SK-MEL-5 (cell line): ENCODE measurements around the gene TFF3. TPM values are rescaled to one million over a fixed set of nuclear protein-coding genes. Genes with fewer than 3 reads are reported as not detected.

Experiments used
- DNase-seq: peaks from one replicate; pipeline ENCODE4 v3.0.0-alpha.2; 2016; ENCODE audit warnings: low read depth, low spot score
- in situ Hi-C: cut with HindIII; loops from 2 replicates; pipeline ENCODE4 v1.10.0; 2016; ENCODE audit warnings: low sequenced_read_pairs, high pct_unique_total_duplicates, low pct_unique_long_range_greater_than_20kb
- polyA plus RNA-seq, 2 experiments: library from polyadenylated mRNA; depleted of rRNA; stranded (reverse); fragments of >200 nt; gene quantifications; 2 replicates each; pipeline ENCODE4 v1.2.3, GENCODE V29; 2015
- total RNA-seq: library from RNA; depleted of rRNA; stranded (reverse); fragments of >200 nt; shearing (Covaris generic); gene quantifications from 2 replicates; pipeline ENCODE4 v1.2.3, GENCODE V29; 2014; rRNA removed

TFF3 gene
- total RNA-seq: 0.13 and 0.16 TPM in 2 replicates
- 0.09 and 0.19 TPM in 2 replicates for polyA plus RNA-seq (2015; cell fraction: cytosol; rRNA removed)
- polyA plus RNA-seq (2015; cell fraction: nucleus; rRNA removed): not detected in 2 replicates

GRCh38 chr21:42315296-42315891, at the start of gene TFF3:
Gene TFF3, minus strand, starts transcription at chr21:42315409. Its CDS starts 35 bp downstream, at chr21:42315374.
- DNase-seq: peak; percentile 63
- in situ Hi-C loops: no loop called here

- DNase-seq: no peak
- in situ Hi-C loops: no loop called here
These were observed 49.2 kb upstream of the TFF3 start for GRCh38 chr21:42364304-42364865.

GRCh38 chr21:42363312-42363711, 48.1 kb upstream of the TFF3 start:
- in situ Hi-C loops: no loop called here
- no peak for DNase-seq

GRCh38 chr21:42362700-42363099, 47.5 kb upstream of the TFF3 start:
- no peak for DNase-seq
- in situ Hi-C loops: no loop called here

GRCh38 chr21:42362198-42362597, 47.0 kb upstream of the TFF3 start:
- no peak for DNase-seq
- in situ Hi-C loops: no loop called here

- no peak for DNase-seq
- in situ Hi-C loops: no loop called here
These were observed 46.1 kb upstream of the TFF3 start for GRCh38 chr21:42361286-42361685.

- DNase-seq: no peak
- in situ Hi-C loops: no loop called here
These were observed 45.1 kb upstream of the TFF3 start for GRCh38 chr21:42360317-42360716.

- in situ Hi-C loops: no loop called here
- DNase-seq: peak; percentile 5
These were observed 43.7 kb upstream of the TFF3 start for GRCh38 chr21:42358937-42359336.

GRCh38 chr21:42358261-42358660, 43.1 kb upstream of the TFF3 start:
- in situ Hi-C loops: no loop called here

GRCh38 chr21:42357307-42357706, 42.1 kb upstream of the TFF3 start:
- in situ Hi-C loops: no loop called here

More at GRCh38 chr21:42358261-42358660, 43.1 kb upstream of the TFF3 start:
- DNase-seq: no peak

GRCh38 chr21:42356650-42357049, 41.4 kb upstream of the TFF3 start:
- in situ Hi-C loops: no loop called here
- no peak for DNase-seq

More at GRCh38 chr21:42357307-42357706, 42.1 kb upstream of the TFF3 start:
- DNase-seq: no peak

- no peak for DNase-seq
- in situ Hi-C loops: no loop called here
These were observed 40.8 kb upstream of the TFF3 start for GRCh38 chr21:42356046-42356445.

- DNase-seq: no peak
- in situ Hi-C loops: no loop called here
These were observed 38.4 kb upstream of the TFF3 start for GRCh38 chr21:42353623-42354022.

- no peak for DNase-seq
- in situ Hi-C loops: no loop called here
These were observed 37.4 kb upstream of the TFF3 start for GRCh38 chr21:42352441-42353095.

- in situ Hi-C loops: no loop called here
- no peak for DNase-seq
These were observed 36.6 kb upstream of the TFF3 start for GRCh38 chr21:42351626-42352440.

- DNase-seq: no peak
These were observed 35.8 kb upstream of the TFF3 start, which contains the start of gene TFF2 for GRCh38 chr21:42350927-42351426. Gene TFF2, minus strand, starts transcription at chr21:42350994. Its CDS starts 37 bp downstream, at chr21:42350957.

GRCh38 chr21:42350318-42350910, 35.2 kb upstream of the TFF3 start:
- in situ Hi-C loops: no loop called here
- DNase-seq: no peak

More at GRCh38 chr21:42350927-42351426, 35.8 kb upstream of the TFF3 start, which contains the start of gene TFF2:
- in situ Hi-C loops: no loop called here
